ENCODE data around the gene EBLN1.

DNA sequence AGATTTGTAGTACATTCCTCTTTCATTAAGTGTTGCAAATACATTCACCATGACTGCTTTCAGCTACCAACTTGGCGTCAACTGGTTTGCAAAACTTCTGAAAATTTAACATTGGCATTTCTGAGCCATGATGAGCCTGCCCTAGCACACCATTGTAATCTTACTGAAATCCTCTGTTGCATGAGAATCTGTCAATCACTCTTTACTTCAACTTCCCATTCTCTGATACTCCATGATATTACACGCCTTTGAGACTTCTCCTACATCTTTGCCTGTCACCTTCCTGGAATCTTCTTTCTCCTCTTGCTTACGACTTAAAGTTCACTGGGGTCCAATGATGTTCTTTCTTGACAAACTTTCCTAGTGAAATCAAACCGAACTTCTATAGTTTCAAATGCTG, 32.2 kb downstream of the EBLN1 start:
- TF ChIP-seq POLR2A (IDR thresholded peaks at IDR 0.05): no peak
- TF ChIP-seq, protein P1, sequence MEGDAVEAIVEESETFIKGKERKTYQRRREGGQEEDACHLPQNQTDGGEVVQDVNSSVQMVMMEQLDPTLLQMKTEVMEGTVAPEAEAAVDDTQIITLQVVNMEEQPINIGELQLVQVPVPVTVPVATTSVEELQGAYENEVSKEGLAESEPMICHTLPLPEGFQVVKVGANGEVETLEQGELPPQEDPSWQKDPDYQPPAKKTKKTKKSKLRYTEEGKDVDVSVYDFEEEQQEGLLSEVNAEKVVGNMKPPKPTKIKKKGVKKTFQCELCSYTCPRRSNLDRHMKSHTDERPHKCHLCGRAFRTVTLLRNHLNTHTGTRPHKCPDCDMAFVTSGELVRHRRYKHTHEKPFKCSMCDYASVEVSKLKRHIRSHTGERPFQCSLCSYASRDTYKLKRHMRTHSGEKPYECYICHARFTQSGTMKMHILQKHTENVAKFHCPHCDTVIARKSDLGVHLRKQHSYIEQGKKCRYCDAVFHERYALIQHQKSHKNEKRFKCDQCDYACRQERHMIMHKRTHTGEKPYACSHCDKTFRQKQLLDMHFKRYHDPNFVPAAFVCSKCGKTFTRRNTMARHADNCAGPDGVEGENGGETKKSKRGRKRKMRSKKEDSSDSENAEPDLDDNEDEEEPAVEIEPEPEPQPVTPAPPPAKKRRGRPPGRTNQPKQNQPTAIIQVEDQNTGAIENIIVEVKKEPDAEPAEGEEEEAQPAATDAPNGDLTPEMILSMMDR (IDR thresholded peaks at IDR 0.05): no peak

Data from right lobe of liver (tissue), 4 donors.